IMR-90 (cell line): ENCODE measurements around the gene ARHGEF33. TPM values are rescaled to one million over a fixed set of nuclear protein-coding genes. Genes with fewer than 3 reads are reported as not detected.

ENCODE experiments used
- ATAC-seq: fragments of 200-7000 bp; cut with Tn5 transposase; 2 replicates; pipeline ENCODE4 v1.9.1; 2020; ENCODE audit warnings: low read depth, mild to moderate bottlenecking, moderate library complexity
- BruUV-seq: library from RNA; stranded (reverse); fragments of 400-500 nt; replicated peaks from 2 replicates; lab custom pipeline; 2021; lab: Mats Ljungman, UMichigan
- CTCF ChIA-PET: fragments of 300-600 bp; formaldehyde crosslinking; extraction: SDS; loops from one replicate; lab custom pipeline; 2021; ENCODE audit warnings: antibody characterized with exemption; lab: Yijun Ruan, JAX
- POLR2A ChIA-PET: fragments of 300-600 bp; sonication (Branson Sonifier 250); formaldehyde crosslinking; loops from one replicate; lab custom pipeline; 2022; ENCODE audit warnings: antibody characterized with exemption; ENCODE audit not compliant: unreplicated experiment; lab: Charles Lee
- DNase-seq: peaks from one replicate; pipeline ENCODE4 v3.0.0; 2013
- H2AFZ ChIP-seq: replicated peaks from 2 replicates; pipeline ENCODE3; 2013; ENCODE audit warnings: low read length, mild to moderate bottlenecking; ENCODE audit not compliant: poor library complexity
- H2AK5ac ChIP-seq: 2 replicates; pipeline ENCODE4 v1.6.1; 2013; ENCODE audit warnings: low read depth, low read length, inconsistent platforms
- H2AK9ac ChIP-seq: replicated peaks from 2 replicates; pipeline ENCODE3; 2013; ENCODE audit warnings: mild to moderate bottlenecking, low read depth, low read length, moderate library complexity; ENCODE audit not compliant: poor library complexity
- H2BK120ac ChIP-seq: 2 replicates; pipeline ENCODE4 v1.6.1; 2013; ENCODE audit warnings: low read depth, low read length, inconsistent platforms
- H2BK15ac ChIP-seq: 3 replicates; pipeline ENCODE4 v1.6.1; 2013; ENCODE audit warnings: low read depth, low read length, inconsistent platforms
- H2BK20ac ChIP-seq: 2 replicates; pipeline ENCODE4 v1.6.1; 2013; ENCODE audit warnings: low read depth, mild to moderate bottlenecking, inconsistent platforms, low read length, moderate library complexity
- H2BK5ac ChIP-seq: 2 replicates; pipeline ENCODE4 v1.6.1; 2013; ENCODE audit warnings: mild to moderate bottlenecking, low read depth, low read length, inconsistent platforms; ENCODE audit not compliant: poor library complexity, severe bottlenecking
- H3K14ac ChIP-seq: replicated peaks from 2 replicates; pipeline ENCODE4 v1.6.1; 2013; ENCODE audit warnings: low read depth, low read length, inconsistent platforms
- H3K18ac ChIP-seq: 2 replicates; pipeline ENCODE4 v1.6.1; 2013; ENCODE audit warnings: low read depth, low read length, control low read depth
- H3K23ac ChIP-seq: 2 replicates; pipeline ENCODE4 v1.6.1; 2013; ENCODE audit warnings: low read depth, low read length, inconsistent platforms
- H3K27ac ChIP-seq: 2 replicates; pipeline ENCODE4 v1.5.1; 2013; ENCODE audit warnings: mild to moderate bottlenecking, control low read depth, low read length; ENCODE audit not compliant: insufficient read depth
- H3K27me3 ChIP-seq: 2 replicates; pipeline ENCODE4 v1.6.1; 2013; ENCODE audit warnings: low read length; ENCODE audit not compliant: control insufficient read depth, insufficient read depth
- H3K36me3 ChIP-seq: 2 replicates; pipeline ENCODE4 v1.6.1; 2013; ENCODE audit warnings: low read length, mixed read lengths; ENCODE audit not compliant: control insufficient read depth, insufficient read depth
- H3K4ac ChIP-seq: 2 replicates; pipeline ENCODE4 v1.6.1; 2013; ENCODE audit warnings: low read depth, low read length, inconsistent platforms
- H3K4me1 ChIP-seq: 2 replicates; pipeline ENCODE4 v1.6.1; 2013; ENCODE audit warnings: low read length, mixed read lengths; ENCODE audit not compliant: control insufficient read depth, insufficient read depth
- H3K4me2 ChIP-seq: 2 replicates; pipeline ENCODE4 v1.6.1; 2013; ENCODE audit warnings: low read depth, mild to moderate bottlenecking, control low read depth, low read length, moderate library complexity
- H3K4me3 ChIP-seq: 2 replicates; pipeline ENCODE4 v1.5.1; 2013; ENCODE audit warnings: low read depth, mild to moderate bottlenecking, control low read depth, low read length, moderate library complexity; ENCODE audit not compliant: insufficient read depth
- H3K56ac ChIP-seq: 2 replicates; pipeline ENCODE4 v1.6.1; 2013; ENCODE audit warnings: low read length, inconsistent platforms; ENCODE audit not compliant: insufficient read depth; ENCODE audit errors: extremely low read depth
- H3K79me1 ChIP-seq, 2 experiments: 2 replicates each; pipeline ENCODE4 v1.6.1; 2013; ENCODE audit warnings: low read length in 2 of 2, inconsistent platforms in 1 of 2, low read depth in 1 of 2
- H3K9ac ChIP-seq: 2 replicates; pipeline ENCODE4 v1.6.1; 2013; ENCODE audit warnings: low read depth, low read length, control low read depth
- H3K9me1 ChIP-seq: 2 replicates; pipeline ENCODE4 v1.6.1; 2013; ENCODE audit warnings: low read length, inconsistent platforms; ENCODE audit not compliant: insufficient read depth
- H3K9me3 ChIP-seq: 2 replicates; pipeline ENCODE4 v1.6.1; 2013; ENCODE audit warnings: low read length; ENCODE audit not compliant: control insufficient read depth, insufficient read depth
- H4K20me1 ChIP-seq: 2 replicates; pipeline ENCODE4 v1.6.1; 2013; ENCODE audit warnings: low read length, inconsistent platforms; ENCODE audit not compliant: insufficient read depth
- H4K5ac ChIP-seq: 2 replicates; pipeline ENCODE4 v1.6.1; 2013; ENCODE audit warnings: mild to moderate bottlenecking, low read depth, low read length, control low read depth
- H4K8ac ChIP-seq, 2 experiments: 2 replicates each; pipeline ENCODE4 v1.6.1; 2013; ENCODE audit warnings: low read depth in 2 of 2, low read length in 2 of 2, control low read depth in 1 of 2, inconsistent platforms in 1 of 2
- H4K91ac ChIP-seq: 2 replicates; pipeline ENCODE4 v1.6.1; 2013; ENCODE audit warnings: low read depth, low read length, inconsistent platforms; ENCODE audit not compliant: insufficient read depth
- BHLHE40 ChIP-seq: fragments of 150-350 bp; IDR thresholded peaks from 2 replicates; pipeline ENCODE4 v1.6.1; 2016; ENCODE audit warnings: mild to moderate bottlenecking, low read depth, low read length
- CHD1 ChIP-seq: IDR thresholded peaks from 2 replicates; pipeline ENCODE4 v1.6.1; 2012; ENCODE audit warnings: low read depth, low read length, improper control_type of control experiment
- ELK1 ChIP-seq: fragments of 150-350 bp; IDR thresholded peaks from 2 replicates; pipeline ENCODE4 v1.6.1; 2016; ENCODE audit warnings: low read depth, mild to moderate bottlenecking, low read length, moderate library complexity, borderline replicate concordance
- FOS ChIP-seq: fragments of 150-350 bp; IDR thresholded peaks from 2 replicates; pipeline ENCODE4 v1.6.1; 2016; ENCODE audit warnings: low read depth, low read length
- MAFK ChIP-seq: IDR thresholded peaks from 2 replicates; pipeline ENCODE4 v1.6.1; 2012; ENCODE audit warnings: low read depth, low read length, improper control_type of control experiment
- MXI1 ChIP-seq: IDR thresholded peaks from 2 replicates; pipeline ENCODE4 v1.6.1; 2012; ENCODE audit warnings: low read depth, mild to moderate bottlenecking, low read length, moderate library complexity, borderline replicate concordance
- RAD21 ChIP-seq: IDR thresholded peaks from 2 replicates; pipeline ENCODE4 v1.6.1; 2012; ENCODE audit warnings: low read length, improper control_type of control experiment
- RCOR1 ChIP-seq: IDR thresholded peaks from 2 replicates; pipeline ENCODE4 v1.6.1; 2012; ENCODE audit warnings: mild to moderate bottlenecking, low read length, improper control_type of control experiment; ENCODE audit not compliant: insufficient replicate concordance
- RFX5 ChIP-seq: IDR thresholded peaks from 2 replicates; pipeline ENCODE4 v1.8.0; 2012; ENCODE audit warnings: low read depth, mild to moderate bottlenecking, low read length, moderate library complexity
- SMC3 ChIP-seq: fragments of 150-350 bp; IDR thresholded peaks from 2 replicates; pipeline ENCODE4 v1.6.1; 2016; ENCODE audit warnings: low read depth, mild to moderate bottlenecking, antibody characterized with exemption, low read length, moderate library complexity
- WGBS, 2 experiments: methylation state at CpG; one replicate each; pipeline versions ENCODE4 v1.1.5 to v1.1.7; 2013; ENCODE audit warnings: missing lambda C conversion rate in 2 of 2; ENCODE audit not compliant: insufficient read length in 1 of 2; ENCODE audit errors: extremely low coverage in 2 of 2; 5-methylcytosine and 5-hydroxymethylcytosine counted together
- dilution Hi-C: fragments of 300-500 bp; cut with HindIII; formaldehyde crosslinking; loops from one replicate; pipeline ENCODE4 v1.14.3; 2018; ENCODE audit warnings: low sequenced_read_pairs; ENCODE audit not compliant: unreplicated experiment
- in situ Hi-C: fragments of 300-500 bp; cut with MboI; formaldehyde crosslinking; loops from 3 replicates; pipeline ENCODE4 v1.14.3; 2019; ENCODE audit warnings: low sequenced_read_pairs, inconsistent platforms, mixed read lengths
- intact Hi-C: fragments of 100-400 bp; cut with micrococcal nuclease; formaldehyde crosslinking; loops from 2 replicates; pipeline ENCODE4 v1.10.0; 2022
- polyA plus RNA-seq, 3 experiments: library from polyadenylated mRNA; depleted of rRNA; stranded (reverse); fragments of >200 nt; gene quantifications; 2 replicates each; pipeline ENCODE4 v1.2.3, GENCODE V29; 2012; ENCODE audit warnings: low replicate concordance in 1 of 3
- total RNA-seq: library from RNA; depleted of rRNA; stranded (reverse); fragments of >200 nt; gene quantifications from 2 replicates; pipeline ENCODE4 v1.2.3, GENCODE V29; 2012
- TF ChIP-seq, protein P1 (sequence below): conservative IDR thresholded peaks from 2 replicates; pipeline ENCODE4 v1.5.1; 2012; ENCODE audit warnings: mild to moderate bottlenecking, low read depth, low read length, improper control_type of control experiment

ARHGEF33 gene
- total and polyA plus RNA-seq, 2 of the 4 experiments (the other 2 are of a cell fraction) = 0.18 to 0.21 TPM

DNA sequence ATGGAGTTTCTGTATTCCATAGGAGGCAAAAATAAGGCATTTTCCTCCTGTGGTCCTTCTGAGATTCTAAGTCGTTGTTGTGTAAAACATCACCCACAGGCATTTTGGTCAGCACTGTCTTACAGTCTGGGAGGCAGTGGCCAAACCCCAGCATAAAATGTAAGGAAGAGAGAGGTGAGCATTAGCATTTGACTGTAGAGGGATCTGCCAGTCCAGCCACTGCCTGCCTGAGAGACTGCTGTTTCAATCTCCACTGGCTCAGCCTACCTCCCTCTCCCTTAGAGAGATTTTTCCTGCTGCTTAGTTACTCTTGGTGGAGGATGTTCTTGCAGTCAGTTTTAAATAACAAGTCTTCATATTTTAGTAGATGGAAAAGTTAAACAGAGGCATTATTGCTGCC is 77.0 kb downstream of the ARHGEF33 start:
- no TSS peak for BruUV-seq
- H3K4me2 ChIP-seq = no peak overlapping the region
- no peaks in the 10 kb centered on the region for H3K9me1 ChIP-seq
- no peak for ATAC-seq
- no peak overlapping the region for H4K5ac ChIP-seq
- POLR2A ChIA-PET = no interaction called here
- no peak overlapping the region for H2AK9ac ChIP-seq
- no peak overlapping the region for H3K4ac ChIP-seq
- no peak for DNase-seq
- H2AFZ ChIP-seq = no peak overlapping the region
- intact Hi-C loops (no loop called here), dilution Hi-C loops (no loop called here), in situ Hi-C loops (no loop called here)
- no peak overlapping the region for H3K27ac ChIP-seq
- no peak overlapping the region for H3K56ac ChIP-seq
- no peak overlapping the region for H2BK5ac ChIP-seq
- TF ChIP-seq RCOR1 (no peak), FOS (no peak), SMC3 (no peak), CHD1 (no peak), MXI1 (no peak), ELK1 (no peak), BHLHE40 (no peak), RAD21 (no peak), RFX5 (no peak), MAFK (no peak)
- TF ChIP-seq, protein P1, sequence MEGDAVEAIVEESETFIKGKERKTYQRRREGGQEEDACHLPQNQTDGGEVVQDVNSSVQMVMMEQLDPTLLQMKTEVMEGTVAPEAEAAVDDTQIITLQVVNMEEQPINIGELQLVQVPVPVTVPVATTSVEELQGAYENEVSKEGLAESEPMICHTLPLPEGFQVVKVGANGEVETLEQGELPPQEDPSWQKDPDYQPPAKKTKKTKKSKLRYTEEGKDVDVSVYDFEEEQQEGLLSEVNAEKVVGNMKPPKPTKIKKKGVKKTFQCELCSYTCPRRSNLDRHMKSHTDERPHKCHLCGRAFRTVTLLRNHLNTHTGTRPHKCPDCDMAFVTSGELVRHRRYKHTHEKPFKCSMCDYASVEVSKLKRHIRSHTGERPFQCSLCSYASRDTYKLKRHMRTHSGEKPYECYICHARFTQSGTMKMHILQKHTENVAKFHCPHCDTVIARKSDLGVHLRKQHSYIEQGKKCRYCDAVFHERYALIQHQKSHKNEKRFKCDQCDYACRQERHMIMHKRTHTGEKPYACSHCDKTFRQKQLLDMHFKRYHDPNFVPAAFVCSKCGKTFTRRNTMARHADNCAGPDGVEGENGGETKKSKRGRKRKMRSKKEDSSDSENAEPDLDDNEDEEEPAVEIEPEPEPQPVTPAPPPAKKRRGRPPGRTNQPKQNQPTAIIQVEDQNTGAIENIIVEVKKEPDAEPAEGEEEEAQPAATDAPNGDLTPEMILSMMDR = no peak
- H3K18ac ChIP-seq = no peak overlapping the region
- no peaks in the 10 kb centered on the region for H3K36me3 ChIP-seq
- no peak overlapping the region for H2BK20ac ChIP-seq
- H2BK120ac ChIP-seq = no peak overlapping the region
- no peak overlapping the region for H3K14ac ChIP-seq
- H4K91ac ChIP-seq = no peak overlapping the region
- H2BK15ac ChIP-seq = no peak overlapping the region
- WGBS, 2 experiments = no CpG with 5 or more reads among the region's 1 CpG
- H3K9me3 ChIP-seq = no peaks in the 10 kb centered on the region
- no peak overlapping the region for H4K8ac ChIP-seq
- CTCF ChIA-PET = no interaction called here
- H3K9ac ChIP-seq = no peak overlapping the region
- no peak overlapping the region for H2AK5ac ChIP-seq
- H3K79me1 ChIP-seq = no peaks in the 10 kb centered on the region
- no peaks in the 10 kb centered on the region for H3K27me3 ChIP-seq
- H4K20me1 ChIP-seq = no peaks in the 10 kb centered on the region
- H3K23ac ChIP-seq = no peak overlapping the region
- no peak overlapping the region for H3K4me3 ChIP-seq
- peaks cover 2% of the 10 kb centered on the region; the same call in 1 of the 2 replicates for H3K4me1 ChIP-seq
